Measurements from ENCODE around the gene FOXO3.

Gene FOXO3

GRCh38 chr6:108733706-108734265 is 173.1 kb downstream of the FOXO3 start:
- no peak overlapping the region for H3K4me3 ChIP-seq (ENCODE audit: low read depth, low read length)
